Esophagus squamous epithelium (tissue), 5 donors: ENCODE measurements around the gene BABAM2. TPM values are rescaled to one million over a fixed set of nuclear protein-coding genes. Genes with fewer than 3 reads are reported as not detected.
A peak's percentile ranks its signal among the peaks of the same experiment; 100 is the strongest.

Experiments used
- DNase-seq: peaks from one replicate; lab custom pipeline; 2025; lab: John Stamatoyannopoulos, UW
- H3K27ac ChIP-seq, 4 donors: fragments of 200-600 bp; sonication (generic); one replicate each; pipeline ENCODE4 v1.5.1; 2016 to 2019; ENCODE audit warnings: mild to moderate bottlenecking in 1 of 4
- H3K27me3 ChIP-seq, 4 donors: fragments of 200-600 bp; sonication (generic); 1 replicate in 3 of 4; 2 replicates in 1 of 4; pipeline versions ENCODE4 v1.5.1 to v1.6.0; 2017 to 2021; ENCODE audit warnings: antibody characterized with exemption in 1 of 4
- H3K36me3 ChIP-seq, 3 donors: fragments of 200-600 bp; sonication (generic); one replicate each; pipeline ENCODE4 v1.5.1; 2016 to 2019
- H3K4me1 ChIP-seq, 3 donors: fragments of 200-600 bp; sonication (generic); one replicate each; pipeline ENCODE4 v1.5.1; 2017 to 2019
- H3K4me3 ChIP-seq, 4 donors: fragments of 200-600 bp; sonication (generic); 1 replicate in 3 of 4; 2 replicates in 1 of 4; pipeline ENCODE4 v1.5.1; 2016 to 2019; ENCODE audit warnings: mild to moderate bottlenecking in 2 of 4, moderate library complexity in 1 of 4
- H3K9me3 ChIP-seq, 3 donors: fragments of 200-600 bp; sonication (generic); one replicate each; pipeline ENCODE4 v1.5.1; 2016 to 2019
- POLR2A ChIP-seq, 4 donors: fragments of 450-650 bp; IDR thresholded peaks; one replicate each; pipeline ENCODE4 v1.6.1; 2017; ENCODE audit warnings: antibody characterized with exemption in 4 of 4, mild to moderate bottlenecking in 4 of 4, moderate library complexity in 3 of 4
- whole genome bisulfite sequencing, 2 donors: methylation state at CpG; one replicate each; pipeline ENCODE4 v1.1.5; 2018; 5-methylcytosine and 5-hydroxymethylcytosine counted together
- intact Hi-C: fragments of 100-400 bp; cut with DNase I; formaldehyde crosslinking; loops from one replicate; pipeline ENCODE4 v1.15.0; 2022
- total RNA-seq, 4 donors: library from RNA; depleted of rRNA; stranded (reverse); fragments of >200 nt; gene quantifications; one replicate each; pipeline ENCODE4 v1.1.0, GENCODE V29; 2016
- TF ChIP-seq, protein P1 (sequence below), 6 experiments: fragments of 450-650 bp in 4 of 6; fragments of 200-600 bp in 2 of 6; sonication (generic) in 2 of 6; IDR thresholded peaks; one replicate each; pipeline ENCODE4 v1.5.1; 2016 to 2019; ENCODE audit warnings: antibody characterized with exemption in 6 of 6, mild to moderate bottlenecking in 4 of 6, moderate library complexity in 4 of 6
- donor health status: DM: yes; HTN: yes; CAD: no.

BABAM2 gene
- total RNA-seq, 4 donors from 2014 or later = 16.6 to 28.3 (median 24.3) TPM

DNA sequence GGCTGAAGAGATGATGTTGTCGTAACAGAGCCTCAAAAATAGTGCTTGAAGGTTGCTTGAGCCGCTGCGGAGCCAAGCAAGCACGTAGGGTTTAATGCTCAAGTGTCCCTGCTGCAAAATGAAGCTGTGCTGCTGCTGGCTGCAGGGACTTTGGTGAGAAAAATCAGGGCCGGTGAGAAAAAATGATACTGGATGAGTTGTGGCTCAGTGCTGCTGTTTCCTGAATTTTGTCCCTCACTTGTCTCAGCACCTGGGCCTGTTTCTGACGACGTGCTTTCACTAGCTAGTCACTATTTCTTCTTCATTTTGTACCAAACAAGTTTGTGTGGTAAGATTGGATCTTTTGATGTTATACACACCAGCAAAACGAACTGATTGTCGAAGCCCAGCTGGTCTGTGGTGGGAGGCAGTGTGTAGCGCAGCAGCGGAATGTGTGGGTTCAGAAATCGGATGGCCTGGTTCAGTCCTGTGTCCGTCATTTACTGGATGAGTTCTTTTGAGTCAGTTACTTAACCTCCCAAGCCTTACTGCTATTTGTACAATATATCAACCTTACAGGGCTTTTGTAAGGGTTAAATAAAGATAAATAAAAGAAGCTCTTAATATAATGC, 329.3 kb downstream of the BABAM2 start:
- no peaks in the 10 kb centered on the region for H3K9me3 ChIP-seq
- no peaks in the 10 kb centered on the region for H3K27me3 ChIP-seq
- peaks cover 0 to 11% (median 7%) of the 10 kb centered on the region in 3 donors for H3K4me1 ChIP-seq
- no peaks in the 10 kb centered on the region for H3K36me3 ChIP-seq
- TF ChIP-seq POLR2A (IDR thresholded peaks at IDR 0.05) = no peak
- TF ChIP-seq, protein P1, sequence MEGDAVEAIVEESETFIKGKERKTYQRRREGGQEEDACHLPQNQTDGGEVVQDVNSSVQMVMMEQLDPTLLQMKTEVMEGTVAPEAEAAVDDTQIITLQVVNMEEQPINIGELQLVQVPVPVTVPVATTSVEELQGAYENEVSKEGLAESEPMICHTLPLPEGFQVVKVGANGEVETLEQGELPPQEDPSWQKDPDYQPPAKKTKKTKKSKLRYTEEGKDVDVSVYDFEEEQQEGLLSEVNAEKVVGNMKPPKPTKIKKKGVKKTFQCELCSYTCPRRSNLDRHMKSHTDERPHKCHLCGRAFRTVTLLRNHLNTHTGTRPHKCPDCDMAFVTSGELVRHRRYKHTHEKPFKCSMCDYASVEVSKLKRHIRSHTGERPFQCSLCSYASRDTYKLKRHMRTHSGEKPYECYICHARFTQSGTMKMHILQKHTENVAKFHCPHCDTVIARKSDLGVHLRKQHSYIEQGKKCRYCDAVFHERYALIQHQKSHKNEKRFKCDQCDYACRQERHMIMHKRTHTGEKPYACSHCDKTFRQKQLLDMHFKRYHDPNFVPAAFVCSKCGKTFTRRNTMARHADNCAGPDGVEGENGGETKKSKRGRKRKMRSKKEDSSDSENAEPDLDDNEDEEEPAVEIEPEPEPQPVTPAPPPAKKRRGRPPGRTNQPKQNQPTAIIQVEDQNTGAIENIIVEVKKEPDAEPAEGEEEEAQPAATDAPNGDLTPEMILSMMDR (IDR thresholded peaks at IDR 0.05) = no peak
- no peak overlapping the region for H3K4me3 ChIP-seq
- no peak overlapping the region for H3K27ac ChIP-seq
- DNase-seq = no peak
- intact Hi-C loops = no loop called here
- 80 to 85% methylated on average over 13 of the region's 13 CpGs for WGBS, 2 donors

DNA sequence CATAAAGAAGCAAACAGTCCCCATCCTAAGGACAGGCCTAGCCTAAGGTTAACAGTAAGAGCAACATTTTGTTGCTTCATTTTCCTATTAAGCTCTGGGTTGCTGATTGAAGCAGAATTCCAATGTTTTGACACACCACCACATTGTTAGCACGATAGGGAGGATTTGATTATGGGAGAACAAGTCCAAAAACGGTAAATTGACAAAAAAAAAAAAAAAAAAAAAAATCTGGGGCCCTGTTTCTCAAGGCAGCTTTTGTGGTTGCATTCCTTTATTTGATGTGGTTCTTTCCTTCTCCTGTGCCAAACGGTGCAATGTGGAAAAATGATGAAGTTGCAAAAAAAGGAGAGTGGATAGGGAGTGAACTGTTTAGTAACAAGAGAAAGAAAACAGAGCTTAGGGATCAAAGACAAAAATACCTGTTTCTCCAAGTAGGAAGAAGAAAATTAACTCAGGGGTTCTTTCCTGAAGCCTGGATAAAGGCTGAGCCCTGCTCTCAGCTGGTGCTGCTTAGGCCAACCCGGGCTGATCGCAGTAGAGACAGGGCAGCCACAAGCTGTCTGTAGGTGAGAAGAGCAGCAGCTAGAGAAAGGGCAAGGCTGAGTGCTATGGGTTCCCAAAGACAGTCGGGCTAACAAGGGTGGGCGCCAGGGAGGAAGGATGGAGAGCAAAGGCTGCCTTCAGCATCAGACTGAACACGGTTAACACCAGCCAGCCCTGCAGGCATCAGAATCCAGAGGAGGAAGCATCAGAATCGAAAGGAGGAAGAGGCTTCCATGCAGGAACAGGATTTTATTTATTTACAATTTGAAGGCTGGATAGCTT, 334.3 kb downstream of the BABAM2 start:
- intact Hi-C loops = no loop called here
- Histone ChIP-seq H3K36me3 (no peaks in the 10 kb centered on the region), H3K9me3 (no peaks in the 10 kb centered on the region), H3K4me3 (no peak overlapping the region), H3K27ac (peak overlapping the region; percentile 53 to 81 (median 79)), H3K4me1 (peaks cover 3 to 32% (median 16%) of the 10 kb centered on the region in 3 donors), H3K27me3 (no peaks in the 10 kb centered on the region)
- TF ChIP-seq, protein P1 (IDR thresholded peaks at IDR 0.05) = no peak
- no peak for TF ChIP-seq POLR2A (IDR thresholded peaks at IDR 0.05)
- DNase-seq = no peak
- WGBS, 2 donors = 31 to 54% methylated on average over 9 of the region's 9 CpGs

DNA sequence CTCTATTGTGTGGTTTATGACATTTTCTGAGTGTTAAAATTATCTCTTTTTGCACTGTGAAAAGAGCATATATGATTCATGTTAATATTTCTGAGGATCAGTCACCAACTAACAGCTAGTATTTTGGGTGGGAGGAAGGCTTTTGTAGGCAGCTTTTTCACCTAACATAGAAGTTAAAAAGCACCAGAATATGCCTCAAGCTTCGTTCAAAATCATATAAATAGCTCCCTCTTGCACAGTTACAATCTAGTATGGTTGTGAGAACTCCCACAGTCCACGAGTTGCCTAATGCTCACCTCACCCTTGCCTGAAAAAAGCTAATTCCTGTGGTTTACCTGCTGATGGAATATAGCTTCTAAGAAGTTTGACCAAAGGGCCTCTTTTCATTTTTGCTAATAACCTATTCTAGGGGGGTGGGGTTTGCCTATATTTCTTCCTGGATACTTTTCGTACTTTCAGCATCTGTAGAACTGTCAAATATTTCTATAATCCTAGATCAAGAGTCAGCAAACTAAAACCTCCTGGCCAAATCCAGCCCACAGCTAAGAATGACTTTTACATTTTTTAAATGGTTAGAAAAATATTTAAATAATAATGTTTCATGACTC, 335.0 kb downstream of the BABAM2 start:
- H3K27ac ChIP-seq = peak overlapping the region; percentile 53 to 81 (median 79)

DNA sequence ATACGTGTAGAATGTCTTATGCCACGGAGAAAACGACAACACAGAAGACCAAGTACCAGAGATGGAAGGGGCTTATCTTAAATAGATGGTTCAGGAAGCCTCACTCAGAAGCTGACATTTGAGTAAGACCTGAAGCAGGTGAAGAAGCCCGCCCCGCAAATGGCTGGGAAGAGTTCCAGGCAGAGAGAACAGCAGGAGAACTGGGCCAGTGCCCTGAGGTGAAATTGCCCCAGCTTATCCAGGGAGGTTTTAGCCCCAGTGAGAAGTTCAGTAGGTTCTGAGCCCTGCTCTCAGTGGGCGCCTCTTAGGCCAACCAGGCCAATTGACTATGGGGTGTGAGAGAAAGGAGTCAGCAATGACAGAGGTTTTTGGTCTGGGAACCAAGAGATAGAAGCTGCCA, 336.0 kb downstream of the BABAM2 start:
- Histone ChIP-seq H3K27me3 (no peaks in the 10 kb centered on the region), H3K4me3 (no peak overlapping the region), H3K9me3 (no peaks in the 10 kb centered on the region), H3K27ac (peak overlapping the region in 1 of 4 donors; percentile 5), H3K36me3 (no peaks in the 10 kb centered on the region), H3K4me1 (peaks cover 3 to 32% (median 16%) of the 10 kb centered on the region in 3 donors)
- DNase-seq = no peak
- no peak for TF ChIP-seq POLR2A (IDR thresholded peaks at IDR 0.05)
- TF ChIP-seq, protein P1 (IDR thresholded peaks at IDR 0.05) = no peak
- 90 to 97% methylated on average over 5 to 6 of the region's 6 CpGs for WGBS, 2 donors
- intact Hi-C loops = no loop called here

More for the DNA sequence above, 335.0 kb downstream of the BABAM2 start:
- intact Hi-C loops = no loop called here
- DNase-seq = no peak
- TF ChIP-seq POLR2A (IDR thresholded peaks at IDR 0.05) = no peak
- TF ChIP-seq, protein P1 (IDR thresholded peaks at IDR 0.05) = no peak
- no peaks in the 10 kb centered on the region for H3K9me3 ChIP-seq
- H3K4me3 ChIP-seq = no peak overlapping the region
- WGBS, 2 donors = 51 to 52% methylated on average over 3 of the region's 3 CpGs
- no peaks in the 10 kb centered on the region for H3K36me3 ChIP-seq
- peaks cover 3 to 32% (median 16%) of the 10 kb centered on the region in 3 donors for H3K4me1 ChIP-seq
- H3K27me3 ChIP-seq = no peaks in the 10 kb centered on the region
